ENCODE results near the gene NEK6. TPM values are rescaled to one million over a fixed set of nuclear protein-coding genes. Genes with fewer than 3 reads are reported as not detected.

Gene NEK6
- total RNA-seq, 1 donor from 2014 or later, result 3.0 TPM

DNA sequence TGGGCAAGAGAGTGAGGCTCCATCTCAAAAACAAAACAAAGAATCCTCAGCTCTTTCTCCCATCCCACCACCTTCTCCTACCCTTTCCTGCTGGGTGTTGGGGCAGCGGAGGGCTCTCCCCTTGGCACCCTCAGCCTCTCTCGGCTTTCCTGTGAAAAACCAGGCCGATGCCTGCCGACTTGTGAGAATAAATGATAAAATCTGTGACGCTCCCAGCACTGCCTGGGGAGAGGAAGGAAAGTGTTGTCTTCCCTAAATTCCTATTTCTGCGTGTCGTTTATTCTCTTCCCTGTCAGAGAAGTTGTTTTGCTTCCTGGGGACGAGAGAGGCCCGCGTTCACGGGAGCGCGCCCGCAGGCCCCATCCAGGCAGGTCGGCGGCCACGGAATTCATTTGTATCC is 19.7 kb downstream of the NEK6 start:
- intact Hi-C loops (cut with micrococcal nuclease), result no loop called here

GRCh38 chr9:124278054-124278540 is 20.3 kb downstream of the NEK6 start:
- intact Hi-C loops (cut with micrococcal nuclease), result no loop called here

- intact Hi-C loops (cut with micrococcal nuclease), result no loop called here
Measured at GRCh38 chr9:124279531-124280175, 21.9 kb downstream of the NEK6 start.

- intact Hi-C loops (cut with micrococcal nuclease), result no loop called here
Measured at GRCh38 chr9:124280176-124280691, 22.5 kb downstream of the NEK6 start.

DNA sequence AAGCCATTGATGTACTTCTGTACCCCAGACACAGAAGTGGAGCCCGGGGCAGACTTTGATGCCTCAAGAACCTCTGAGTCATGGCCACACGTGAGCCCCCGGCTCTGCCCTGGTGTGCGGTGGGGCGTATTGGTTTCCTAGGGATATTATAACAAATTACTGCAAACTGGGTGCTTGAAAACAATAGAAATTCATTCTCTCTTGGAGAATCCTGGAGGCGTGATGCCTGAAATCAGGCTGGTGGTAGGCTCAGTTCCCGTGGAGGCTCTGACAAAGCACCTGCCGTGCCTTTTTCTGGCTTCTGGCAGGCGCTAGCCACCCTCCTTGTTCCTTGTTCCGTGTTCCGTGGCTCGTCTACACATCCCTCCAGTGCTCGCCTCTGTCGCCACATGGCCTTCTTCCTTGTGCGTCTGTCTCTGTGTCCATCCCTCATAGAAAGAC is 24.2 kb downstream of the NEK6 start:
- intact Hi-C loops (cut with micrococcal nuclease), result no loop called here

DNA sequence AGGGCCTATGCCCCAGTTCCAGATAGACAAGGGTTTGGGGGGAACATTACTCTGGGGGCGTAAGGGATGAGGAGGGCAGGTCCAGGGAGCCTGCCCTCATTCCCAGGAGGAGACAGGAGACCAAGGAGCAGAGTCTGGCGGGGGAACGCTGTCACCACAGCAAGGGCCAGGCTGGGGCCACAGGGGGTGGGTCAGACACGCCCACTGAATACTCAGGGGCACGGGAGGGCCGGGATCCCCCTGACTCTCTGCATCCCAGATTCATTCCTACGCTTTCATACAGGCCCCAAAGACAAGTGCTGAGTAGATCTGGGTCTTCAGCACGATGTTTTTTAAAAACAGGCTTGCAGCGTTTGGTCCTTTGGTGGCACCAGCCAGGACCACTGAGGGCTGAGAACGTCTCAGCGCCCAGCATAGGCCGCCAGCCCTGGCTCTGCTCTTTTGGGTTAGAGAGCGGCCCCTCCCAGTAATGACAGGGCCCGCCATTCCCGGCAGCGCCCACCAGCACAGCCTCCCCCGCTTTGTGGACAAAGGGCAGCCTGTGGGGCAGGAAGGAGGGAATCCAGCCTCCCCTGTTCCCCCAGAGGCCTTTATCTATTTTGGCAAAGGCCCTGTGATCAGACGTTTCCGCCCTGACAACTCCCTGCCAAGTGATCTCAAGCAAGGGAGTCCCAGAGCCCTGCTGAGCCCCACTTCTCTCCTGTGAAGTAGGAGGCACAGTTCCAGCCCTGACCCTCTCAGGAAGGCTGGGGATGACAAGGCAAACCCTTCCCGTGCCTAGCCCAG is 24.9 kb downstream of the NEK6 start:
- intact Hi-C loops (cut with micrococcal nuclease), result no loop called here

DNA sequence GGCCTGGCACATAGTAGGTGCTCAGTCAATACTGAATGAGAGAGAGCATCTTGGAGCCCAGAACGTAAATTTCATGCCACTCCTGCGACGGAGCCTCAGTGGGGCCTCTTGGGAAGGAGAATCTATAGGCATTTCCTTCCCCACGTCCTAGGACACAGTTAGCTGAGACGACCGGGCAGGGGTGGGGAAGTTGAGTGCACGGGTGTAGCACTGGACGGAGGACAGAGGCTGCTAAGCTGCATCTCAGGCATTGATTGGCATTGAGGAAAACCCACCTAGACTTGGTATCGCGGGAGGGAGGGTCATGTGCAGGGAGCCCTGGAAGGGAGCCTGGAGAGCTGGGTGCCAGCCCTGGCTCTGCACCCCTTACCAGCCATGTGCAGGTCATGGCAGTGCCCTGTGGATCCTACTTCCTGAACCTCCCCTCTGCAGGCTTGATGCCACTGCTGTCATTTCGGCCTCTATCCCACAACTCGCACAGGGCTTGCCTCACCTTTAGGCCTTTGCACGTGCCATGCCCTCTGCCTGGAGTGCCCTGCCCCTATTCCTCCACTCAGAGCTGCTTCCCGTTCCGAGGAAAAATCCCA is 25.6 kb downstream of the NEK6 start:
- intact Hi-C loops (cut with micrococcal nuclease), result no loop called here

GRCh38 chr9:124284237-124284831 is 26.6 kb downstream of the NEK6 start:
- intact Hi-C loops (cut with micrococcal nuclease), result no loop called here

- intact Hi-C loops (cut with micrococcal nuclease), result no loop called here
Measured at GRCh38 chr9:124284940-124285441, 27.2 kb downstream of the NEK6 start.

DNA sequence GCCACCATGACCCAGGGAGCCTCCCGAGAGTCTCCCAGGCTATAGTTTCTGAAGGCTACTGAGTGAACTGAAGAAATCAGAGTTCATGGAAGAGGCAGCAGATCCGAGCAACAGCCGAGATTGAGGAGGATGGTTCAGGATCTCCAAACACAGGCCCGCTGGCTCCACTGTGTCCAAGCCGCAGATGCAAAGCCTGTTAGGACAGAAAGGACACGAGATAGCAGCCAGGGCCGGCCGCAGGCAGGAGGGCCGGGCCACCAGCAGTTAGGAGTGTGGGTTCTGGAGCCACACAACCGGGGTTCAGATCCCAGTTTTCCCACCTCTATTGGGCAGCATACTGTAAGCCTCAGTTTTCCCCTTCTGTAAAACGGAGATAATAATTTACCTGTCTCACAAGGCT is 27.7 kb downstream of the NEK6 start:
- intact Hi-C loops (cut with micrococcal nuclease), result no loop called here

GRCh38 chr9:124285903-124286291 is 28.1 kb downstream of the NEK6 start:
- intact Hi-C loops (cut with micrococcal nuclease), result no loop called here

DNA sequence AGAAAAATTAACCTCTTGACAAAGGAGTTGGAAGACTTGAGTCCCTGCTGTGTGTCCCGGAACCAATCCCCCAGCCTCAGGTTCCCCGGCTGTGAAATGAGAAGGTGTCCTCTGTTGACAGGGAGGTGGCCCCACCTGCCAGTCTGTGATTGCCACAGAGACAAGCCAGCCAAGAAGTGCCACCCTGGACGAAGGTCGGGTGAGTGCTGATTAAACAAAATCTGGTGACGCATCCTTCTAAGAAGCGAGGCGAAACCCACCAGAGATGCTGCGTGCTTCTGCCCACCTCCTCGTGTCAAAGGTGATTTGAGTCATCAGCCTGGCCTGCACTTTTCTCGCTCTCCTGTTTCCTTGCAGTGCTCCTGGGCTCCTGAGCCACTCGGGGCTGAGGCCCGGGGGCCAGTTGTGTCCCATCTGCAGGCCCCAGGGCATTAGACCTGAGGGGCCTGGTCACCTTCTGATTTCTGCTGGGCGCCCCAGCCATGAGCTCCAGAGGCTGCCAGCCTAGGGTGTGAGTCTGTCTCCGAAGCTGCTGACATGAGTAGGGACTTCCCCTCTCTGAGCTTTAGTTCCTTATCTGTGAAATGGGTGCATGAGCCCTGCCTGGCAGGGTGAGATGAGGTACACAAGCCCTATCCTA is 28.7 kb downstream of the NEK6 start:
- intact Hi-C loops (cut with micrococcal nuclease), result no loop called here

- intact Hi-C loops (cut with micrococcal nuclease), result no loop called here
Measured at GRCh38 chr9:124290053-124290591, 32.4 kb downstream of the NEK6 start.

DNA sequence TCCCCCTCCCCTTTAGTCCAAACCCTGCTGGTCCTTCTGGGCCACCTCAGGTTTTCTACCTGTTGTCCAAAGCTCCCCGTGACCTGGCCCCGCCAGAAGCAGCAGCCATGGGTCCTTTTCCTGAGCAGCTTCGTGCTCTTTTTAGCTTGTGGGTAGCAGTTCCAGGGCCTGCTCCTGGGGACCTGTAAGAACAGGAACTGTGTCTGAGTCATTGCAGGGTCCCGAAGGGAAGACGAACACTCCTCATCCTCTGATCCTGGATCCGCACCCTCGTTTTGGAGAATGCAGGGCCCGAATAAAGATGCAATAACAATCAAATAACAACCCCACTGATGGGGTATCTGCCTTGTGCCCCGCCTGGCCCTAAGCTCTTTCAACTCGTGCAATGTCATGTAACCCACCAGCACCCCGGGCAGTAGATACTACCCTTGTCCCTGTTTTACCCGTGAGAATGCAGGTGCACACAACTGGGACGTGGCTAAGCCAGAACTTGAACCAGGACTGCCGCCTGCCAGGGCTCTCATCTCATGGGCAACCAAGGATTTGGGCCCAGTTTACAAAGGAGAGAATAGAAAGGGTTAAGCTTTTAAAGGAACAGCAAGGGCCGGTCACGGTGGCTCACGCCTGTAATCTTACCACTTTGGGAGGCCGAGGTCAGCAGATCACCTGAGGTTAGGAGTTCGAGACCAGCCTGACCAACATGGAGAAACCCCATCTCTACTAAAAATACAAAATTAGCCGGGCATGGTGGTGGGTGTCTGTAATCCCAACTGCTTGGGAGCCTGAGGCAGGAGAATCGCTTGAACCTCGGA is 33.2 kb downstream of the NEK6 start:
- intact Hi-C loops (cut with micrococcal nuclease), result no loop called here

GRCh38 chr9:124291801-124292396 is 34.1 kb downstream of the NEK6 start:
- intact Hi-C loops (cut with micrococcal nuclease), result no loop called here

DNA sequence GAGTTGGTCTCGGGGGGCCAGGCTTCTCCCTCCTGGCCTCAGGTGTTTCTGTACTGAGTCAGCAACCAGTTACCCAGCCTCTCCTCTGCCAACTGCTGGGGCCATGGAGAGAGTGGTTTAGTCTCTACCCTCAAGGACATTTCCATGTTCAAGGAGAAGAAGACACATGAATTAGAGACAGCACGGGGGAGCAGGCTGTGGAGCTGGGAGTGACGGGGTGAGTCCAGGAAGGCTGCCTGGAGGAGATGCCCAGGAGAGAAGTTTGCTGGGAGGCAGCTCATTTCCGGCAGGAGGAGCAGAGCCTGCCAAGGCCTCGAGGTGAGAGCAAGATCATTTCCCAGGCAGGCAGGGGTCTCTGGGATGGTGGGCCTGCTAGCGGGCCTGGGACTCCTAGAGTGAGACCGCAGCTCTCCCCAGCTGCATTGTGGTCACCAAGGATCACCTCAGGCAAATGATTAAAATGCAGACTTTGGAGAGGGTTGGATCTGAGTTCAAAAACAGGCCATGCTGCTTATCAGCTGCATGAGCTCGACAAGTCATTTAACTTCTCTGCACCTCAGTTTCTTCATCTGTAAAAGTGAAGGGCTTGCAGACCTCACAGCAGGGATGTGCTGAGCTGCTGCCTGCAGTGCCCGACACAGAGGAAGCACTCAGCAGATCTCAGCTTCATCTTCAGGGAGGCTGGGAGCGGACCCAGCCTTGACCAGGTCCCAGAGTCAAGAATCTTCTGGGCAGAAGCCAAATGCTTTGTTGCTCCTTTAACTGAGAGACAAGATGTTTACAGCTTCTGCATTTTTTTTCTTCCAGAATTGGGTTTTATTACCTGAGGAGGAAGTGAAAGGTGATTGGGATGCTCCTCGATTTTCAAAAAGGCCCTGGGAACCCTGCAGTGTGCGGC is 35.2 kb downstream of the NEK6 start:
- intact Hi-C loops (cut with micrococcal nuclease), result no loop called here

DNA sequence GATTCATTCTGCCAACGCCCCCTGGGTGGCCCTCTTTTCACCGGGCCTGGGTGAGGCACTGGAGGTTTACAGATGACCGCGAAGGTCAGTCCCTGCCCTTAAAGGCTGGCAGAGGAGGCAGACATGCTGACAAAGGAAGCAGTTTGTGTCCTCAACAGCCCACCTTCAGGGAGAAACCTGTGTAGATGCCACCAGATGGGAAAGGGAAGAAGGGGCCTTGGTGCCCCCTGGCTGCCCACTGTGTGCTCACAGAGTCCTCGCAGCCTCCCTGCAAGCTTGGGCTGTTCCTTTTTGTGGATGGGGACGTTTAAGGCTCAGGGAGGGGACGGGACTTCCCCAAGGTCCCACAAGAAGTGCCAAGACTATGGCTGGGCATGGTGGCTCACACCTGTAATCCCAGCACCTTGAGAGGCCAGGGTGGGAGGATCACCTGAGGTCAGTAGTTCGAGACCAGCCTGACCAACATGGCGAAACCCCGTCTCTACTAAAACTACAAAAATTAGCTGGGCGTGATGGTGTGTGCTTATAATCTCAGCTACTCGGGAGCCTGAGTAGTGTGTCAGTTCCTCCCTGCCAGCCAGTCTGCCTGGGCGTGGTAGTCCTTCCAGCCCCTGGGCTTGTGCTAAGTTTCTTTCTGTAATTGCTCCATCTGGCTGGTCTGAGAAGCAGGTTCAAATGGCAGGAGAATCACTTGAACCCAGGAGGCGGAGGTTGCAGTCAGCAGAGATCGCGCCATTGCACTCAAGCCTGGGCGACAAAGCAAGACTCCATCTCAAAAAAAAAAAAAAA is 36.2 kb downstream of the NEK6 start:
- intact Hi-C loops (cut with micrococcal nuclease), result no loop called here

Data from T-helper 1 cell treated with Interleukin-12 subunit alpha and Interleukin-12 subunit beta and Interleukin-4 antibody, amounts not matched to agents 30 ng/mL and 1 ng/mL, for 36 hours (primary cell).